ENCODE data around the gene TFDP2.

DNA sequence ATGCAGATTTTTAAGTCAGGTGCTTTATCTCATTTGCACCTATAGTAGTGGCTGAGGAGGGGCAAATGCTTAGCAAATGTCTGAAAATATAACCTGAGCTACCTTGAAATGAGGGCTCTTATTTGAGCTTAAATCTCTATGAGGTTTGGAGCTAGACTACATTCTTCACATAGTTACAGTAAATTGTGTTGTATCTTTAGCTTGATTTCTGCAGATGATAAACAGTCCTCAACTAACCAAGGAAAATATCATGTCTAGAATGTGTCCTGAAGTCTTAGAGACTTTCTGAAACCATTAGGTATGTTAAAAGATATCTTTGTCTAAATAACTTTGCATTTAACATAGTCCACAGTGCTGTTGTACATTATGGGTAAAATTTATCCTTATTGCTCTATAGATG, 145.3 kb downstream of the TFDP2 start:
- TF ChIP-seq, protein P1, sequence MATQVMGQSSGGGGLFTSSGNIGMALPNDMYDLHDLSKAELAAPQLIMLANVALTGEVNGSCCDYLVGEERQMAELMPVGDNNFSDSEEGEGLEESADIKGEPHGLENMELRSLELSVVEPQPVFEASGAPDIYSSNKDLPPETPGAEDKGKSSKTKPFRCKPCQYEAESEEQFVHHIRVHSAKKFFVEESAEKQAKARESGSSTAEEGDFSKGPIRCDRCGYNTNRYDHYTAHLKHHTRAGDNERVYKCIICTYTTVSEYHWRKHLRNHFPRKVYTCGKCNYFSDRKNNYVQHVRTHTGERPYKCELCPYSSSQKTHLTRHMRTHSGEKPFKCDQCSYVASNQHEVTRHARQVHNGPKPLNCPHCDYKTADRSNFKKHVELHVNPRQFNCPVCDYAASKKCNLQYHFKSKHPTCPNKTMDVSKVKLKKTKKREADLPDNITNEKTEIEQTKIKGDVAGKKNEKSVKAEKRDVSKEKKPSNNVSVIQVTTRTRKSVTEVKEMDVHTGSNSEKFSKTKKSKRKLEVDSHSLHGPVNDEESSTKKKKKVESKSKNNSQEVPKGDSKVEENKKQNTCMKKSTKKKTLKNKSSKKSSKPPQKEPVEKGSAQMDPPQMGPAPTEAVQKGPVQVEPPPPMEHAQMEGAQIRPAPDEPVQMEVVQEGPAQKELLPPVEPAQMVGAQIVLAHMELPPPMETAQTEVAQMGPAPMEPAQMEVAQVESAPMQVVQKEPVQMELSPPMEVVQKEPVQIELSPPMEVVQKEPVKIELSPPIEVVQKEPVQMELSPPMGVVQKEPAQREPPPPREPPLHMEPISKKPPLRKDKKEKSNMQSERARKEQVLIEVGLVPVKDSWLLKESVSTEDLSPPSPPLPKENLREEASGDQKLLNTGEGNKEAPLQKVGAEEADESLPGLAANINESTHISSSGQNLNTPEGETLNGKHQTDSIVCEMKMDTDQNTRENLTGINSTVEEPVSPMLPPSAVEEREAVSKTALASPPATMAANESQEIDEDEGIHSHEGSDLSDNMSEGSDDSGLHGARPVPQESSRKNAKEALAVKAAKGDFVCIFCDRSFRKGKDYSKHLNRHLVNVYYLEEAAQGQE (IDR thresholded peaks at IDR 0.05; ENCODE audit: low read depth): no peak
- no peak for TF ChIP-seq EP300 (IDR thresholded peaks at IDR 0.05; ENCODE audit: borderline replicate concordance)
- TF ChIP-seq CEBPB (IDR thresholded peaks at IDR 0.05): no peak
- no peak for TF ChIP-seq FOXM1 (IDR thresholded peaks at IDR 0.05; ENCODE audit: borderline replicate concordance, low read depth)
- TF ChIP-seq EGR1 (IDR thresholded peaks at IDR 0.05): no peak
- TF ChIP-seq TAF1 (IDR thresholded peaks at IDR 0.05; ENCODE audit: low read depth): no peak
